Peyer's patch (tissue), 4 donors: Measurements from ENCODE around the gene DONSON. TPM values are rescaled to one million over a fixed set of nuclear protein-coding genes. Genes with fewer than 3 reads are reported as not detected.

Experiments used
- DNase-seq, 3 donors: peaks; one replicate each; pipeline ENCODE4 v3.0.0-alpha.2; 2017 to 2019
- H3K27ac ChIP-seq, 4 donors: fragments of 200-600 bp; sonication (generic); one replicate each; pipeline ENCODE4 v1.5.1; 2016 to 2019
- H3K27me3 ChIP-seq, 2 donors: fragments of 200-600 bp; sonication (generic); one replicate each; pipeline ENCODE4 v1.5.1; 2019
- H3K36me3 ChIP-seq, 3 donors: fragments of 200-600 bp; sonication (generic); one replicate each; pipeline ENCODE4 v1.5.1; 2016 to 2019
- H3K4me1 ChIP-seq, 4 donors: fragments of 200-600 bp; sonication (generic); one replicate each; pipeline ENCODE4 v1.5.1; 2016 to 2019
- H3K4me3 ChIP-seq, 4 donors: fragments of 200-600 bp; sonication (generic); 1 replicate in 3 of 4; 2 replicates in 1 of 4; pipeline ENCODE4 v1.5.1; 2016 to 2019; ENCODE audit warnings: mild to moderate bottlenecking in 1 of 4
- H3K9me3 ChIP-seq, 4 donors: fragments of 200-600 bp; sonication (generic); one replicate each; pipeline ENCODE4 v1.5.1; 2016 to 2019; ENCODE audit warnings: mild to moderate bottlenecking in 1 of 4
- POLR2A ChIP-seq, 2 donors: fragments of 450-650 bp; IDR thresholded peaks; one replicate each; pipeline ENCODE4 v1.5.1; 2017; ENCODE audit warnings: antibody characterized with exemption in 2 of 2, mild to moderate bottlenecking in 2 of 2, moderate library complexity in 2 of 2
- total RNA-seq, 4 donors: library from RNA; depleted of rRNA; stranded (reverse); fragments of >200 nt; gene quantifications; one replicate each; pipeline ENCODE4 v1.1.0, GENCODE V29; 2016
- TF ChIP-seq, protein P1 (sequence below), 6 experiments: fragments of 450-650 bp in 4 of 6; fragments of 200-600 bp in 2 of 6; sonication (generic) in 1 of 6; IDR thresholded peaks; one replicate each; pipeline ENCODE4 v1.5.1; 2017 to 2019; ENCODE audit warnings: antibody characterized with exemption in 6 of 6, mild to moderate bottlenecking in 3 of 6, moderate library complexity in 1 of 6

DONSON gene
- total RNA-seq, 4 donors from 2014 or later = 9.2 to 26.3 (median 10.7) TPM

GRCh38 chr21:33569991-33570390 lies 18.5 kb downstream of the DONSON start:
- H3K27ac ChIP-seq = no peak overlapping the region
- no peak for DNase-seq
- H3K4me3 ChIP-seq = no peak overlapping the region
- H3K36me3 ChIP-seq = peaks cover 0 to 80% (median 0%) of the 10 kb centered on the region in 3 donors
- TF ChIP-seq, protein P1, sequence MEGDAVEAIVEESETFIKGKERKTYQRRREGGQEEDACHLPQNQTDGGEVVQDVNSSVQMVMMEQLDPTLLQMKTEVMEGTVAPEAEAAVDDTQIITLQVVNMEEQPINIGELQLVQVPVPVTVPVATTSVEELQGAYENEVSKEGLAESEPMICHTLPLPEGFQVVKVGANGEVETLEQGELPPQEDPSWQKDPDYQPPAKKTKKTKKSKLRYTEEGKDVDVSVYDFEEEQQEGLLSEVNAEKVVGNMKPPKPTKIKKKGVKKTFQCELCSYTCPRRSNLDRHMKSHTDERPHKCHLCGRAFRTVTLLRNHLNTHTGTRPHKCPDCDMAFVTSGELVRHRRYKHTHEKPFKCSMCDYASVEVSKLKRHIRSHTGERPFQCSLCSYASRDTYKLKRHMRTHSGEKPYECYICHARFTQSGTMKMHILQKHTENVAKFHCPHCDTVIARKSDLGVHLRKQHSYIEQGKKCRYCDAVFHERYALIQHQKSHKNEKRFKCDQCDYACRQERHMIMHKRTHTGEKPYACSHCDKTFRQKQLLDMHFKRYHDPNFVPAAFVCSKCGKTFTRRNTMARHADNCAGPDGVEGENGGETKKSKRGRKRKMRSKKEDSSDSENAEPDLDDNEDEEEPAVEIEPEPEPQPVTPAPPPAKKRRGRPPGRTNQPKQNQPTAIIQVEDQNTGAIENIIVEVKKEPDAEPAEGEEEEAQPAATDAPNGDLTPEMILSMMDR (IDR thresholded peaks at IDR 0.05) = no peak
- TF ChIP-seq POLR2A (IDR thresholded peaks at IDR 0.05) = no peak
- no peaks in the 10 kb centered on the region for H3K4me1 ChIP-seq
- no peaks in the 10 kb centered on the region for H3K27me3 ChIP-seq
- H3K9me3 ChIP-seq = no peaks in the 10 kb centered on the region

DNA sequence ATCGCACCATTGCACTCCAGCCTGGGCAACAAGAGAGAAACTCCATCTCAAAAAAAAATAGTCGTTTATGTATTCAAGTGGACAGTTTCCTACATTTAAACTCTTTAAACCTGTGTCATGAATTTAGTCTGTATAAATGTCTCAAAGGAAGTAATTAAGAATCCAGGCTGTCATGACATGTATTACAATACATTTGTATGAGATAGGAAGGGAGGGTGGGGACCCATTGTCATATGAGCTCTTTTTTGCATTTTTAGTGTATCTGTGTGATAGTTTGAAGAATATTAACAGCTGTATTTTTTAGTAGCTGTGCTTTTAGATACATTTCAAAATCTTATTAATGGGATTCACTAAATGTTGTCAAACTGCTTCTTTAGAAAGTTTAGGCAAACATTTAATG lies 20.0 kb downstream of the DONSON start:
- no peaks in the 10 kb centered on the region for H3K9me3 ChIP-seq
- no peak overlapping the region for H3K27ac ChIP-seq
- peaks cover 0 to 76% (median 0%) of the 10 kb centered on the region in 3 donors for H3K36me3 ChIP-seq
- no peaks in the 10 kb centered on the region for H3K27me3 ChIP-seq
- no peaks in the 10 kb centered on the region for H3K4me1 ChIP-seq
- H3K4me3 ChIP-seq = no peak overlapping the region
- no peak for DNase-seq
- TF ChIP-seq, protein P1 (IDR thresholded peaks at IDR 0.05) = no peak
- TF ChIP-seq POLR2A (IDR thresholded peaks at IDR 0.05) = no peak

DNA sequence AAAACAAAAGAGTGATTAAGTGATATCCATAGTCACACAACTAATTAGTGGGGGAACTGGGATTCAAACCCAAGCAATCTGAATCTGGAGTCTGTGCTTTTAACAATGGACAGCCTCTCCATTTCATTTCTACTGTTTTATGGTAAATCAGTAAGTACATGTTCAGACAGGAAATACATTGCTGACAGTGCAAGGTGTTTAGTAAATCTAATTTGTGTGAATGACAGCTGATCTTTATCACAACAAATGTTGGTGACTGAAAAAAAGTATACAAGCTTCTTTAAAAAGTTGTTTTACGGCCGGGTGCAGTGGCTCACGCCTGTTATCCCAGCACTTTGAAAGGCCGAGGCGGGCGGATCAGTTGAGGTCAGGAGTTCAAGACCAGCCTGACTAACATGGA lies 20.6 kb downstream of the DONSON start:
- H3K27me3 ChIP-seq = no peaks in the 10 kb centered on the region
- no peak overlapping the region for H3K27ac ChIP-seq
- DNase-seq = no peak
- peaks cover 0 to 75% (median 0%) of the 10 kb centered on the region in 3 donors for H3K36me3 ChIP-seq
- no peaks in the 10 kb centered on the region for H3K9me3 ChIP-seq
- no peaks in the 10 kb centered on the region for H3K4me1 ChIP-seq
- no peak for TF ChIP-seq POLR2A (IDR thresholded peaks at IDR 0.05)
- TF ChIP-seq, protein P1 (IDR thresholded peaks at IDR 0.05) = no peak
- no peak overlapping the region for H3K4me3 ChIP-seq

DNA sequence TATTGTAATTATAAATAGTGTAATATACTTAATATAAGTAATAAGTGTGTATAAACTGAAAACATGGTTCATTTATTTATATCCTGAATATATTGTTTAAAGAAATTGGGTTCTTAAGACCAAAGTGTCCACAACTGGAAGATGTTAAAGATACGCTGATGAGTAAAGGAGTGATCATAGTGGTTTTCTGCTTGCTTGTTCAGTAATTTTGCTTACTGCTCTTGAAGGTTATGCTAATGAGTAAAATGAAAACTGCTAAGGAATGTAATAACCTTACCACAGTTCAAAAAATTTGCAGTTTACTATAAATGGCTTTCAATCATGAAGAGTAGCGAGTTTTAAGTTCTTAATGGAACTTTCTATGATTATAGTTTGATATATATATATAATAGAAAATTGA lies 22.0 kb downstream of the DONSON start:
- Histone ChIP-seq H3K27ac (no peak overlapping the region), H3K4me3 (no peak overlapping the region), H3K27me3 (no peaks in the 10 kb centered on the region), H3K36me3 (peaks cover 0 to 75% (median 0%) of the 10 kb centered on the region in 3 donors), H3K9me3 (no peaks in the 10 kb centered on the region), H3K4me1 (no peaks in the 10 kb centered on the region)
- TF ChIP-seq POLR2A (IDR thresholded peaks at IDR 0.05) = no peak
- TF ChIP-seq, protein P1 (IDR thresholded peaks at IDR 0.05) = no peak
- DNase-seq = no peak

DNA sequence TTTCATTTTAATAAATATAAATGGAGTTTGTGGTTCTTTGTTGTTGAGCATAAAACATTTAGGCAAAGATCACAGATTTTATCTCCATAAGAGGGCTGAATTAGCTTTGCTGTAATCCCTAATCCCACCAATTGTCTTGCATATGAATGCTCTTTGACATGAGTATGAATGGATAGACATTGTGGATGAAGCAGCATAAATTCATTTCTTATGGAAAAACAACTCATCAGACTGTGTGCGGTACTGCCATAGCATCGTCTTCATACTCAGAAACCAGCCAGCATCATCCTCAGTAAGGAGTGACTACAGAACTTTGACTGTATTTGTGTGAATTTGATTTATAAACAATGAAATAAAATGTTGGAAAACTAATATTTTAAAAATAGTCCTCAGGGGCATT lies 26.1 kb downstream of the DONSON start:
- no peaks in the 10 kb centered on the region for H3K27me3 ChIP-seq
- no peak overlapping the region for H3K4me3 ChIP-seq
- H3K27ac ChIP-seq = no peak overlapping the region
- TF ChIP-seq, protein P1 (IDR thresholded peaks at IDR 0.05) = no peak
- TF ChIP-seq POLR2A (IDR thresholded peaks at IDR 0.05) = no peak
- no peak for DNase-seq
- no peaks in the 10 kb centered on the region for H3K9me3 ChIP-seq
- H3K4me1 ChIP-seq = no peaks in the 10 kb centered on the region
- H3K36me3 ChIP-seq = peaks cover 0 to 81% (median 0%) of the 10 kb centered on the region in 3 donors

DNA sequence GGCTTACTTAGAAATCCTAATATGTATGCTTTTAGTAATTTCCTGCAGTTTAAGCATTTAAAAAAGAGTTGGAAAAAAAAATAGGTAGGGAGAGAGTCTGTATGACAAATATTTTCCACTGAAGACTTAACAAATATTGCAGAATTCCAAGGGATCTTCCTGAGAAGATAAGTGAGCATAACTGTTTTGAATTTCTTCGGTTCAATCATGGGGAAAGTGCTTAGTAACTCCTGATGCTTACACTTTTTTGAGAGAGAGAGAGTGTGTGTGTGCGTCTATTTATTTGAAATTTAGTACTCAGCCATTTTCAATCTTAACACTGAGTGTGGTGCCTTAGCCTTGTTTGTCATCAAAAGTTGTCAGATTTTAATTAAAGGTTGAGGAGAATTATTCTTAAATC lies 27.1 kb downstream of the DONSON start:
- DNase-seq = no peak
- no peaks in the 10 kb centered on the region for H3K27me3 ChIP-seq
- H3K36me3 ChIP-seq = peaks cover 0 to 82% (median 0%) of the 10 kb centered on the region in 3 donors
- TF ChIP-seq POLR2A (IDR thresholded peaks at IDR 0.05) = no peak
- TF ChIP-seq, protein P1 (IDR thresholded peaks at IDR 0.05) = no peak
- no peak overlapping the region for H3K4me3 ChIP-seq
- H3K4me1 ChIP-seq = no peaks in the 10 kb centered on the region
- no peak overlapping the region for H3K27ac ChIP-seq
- no peaks in the 10 kb centered on the region for H3K9me3 ChIP-seq
